Amygdala (tissue), 56 donors: Measurements from ENCODE around the gene CCNYL1.
"Not testable (repeated sequence)": the region's sequence is repeated elsewhere in the genome, so short reads cannot be mapped to it uniquely, and the experiment has no call there.

Source experiments
- DNase-seq, 56 donors: peaks; one replicate each; lab custom pipeline; 2025; lab: John Stamatoyannopoulos, UW

The CCNYL1 gene

GRCh38 chr2:207695293-207695692, 16.1 kb upstream of the CCNYL1 start:
- DNase-seq, result no peak

- DNase-seq, result not testable (repeated sequence)
Measured at GRCh38 chr2:207696911-207697310, 14.5 kb upstream of the CCNYL1 start.

- no peak for DNase-seq
Measured at GRCh38 chr2:207697411-207697810, 14.0 kb upstream of the CCNYL1 start.

- no peak for DNase-seq
Measured at GRCh38 chr2:207698301-207698700, 13.1 kb upstream of the CCNYL1 start.

- DNase-seq, result no peak
Measured at GRCh38 chr2:207704078-207704477, 7.4 kb upstream of the CCNYL1 start.

GRCh38 chr2:207704671-207705070, 6.8 kb upstream of the CCNYL1 start:
- no peak for DNase-seq

- DNase-seq, result no peak
Measured at GRCh38 chr2:207706936-207707860, 4.2 kb upstream of the CCNYL1 start.

- DNase-seq, result peak in 18 of 56 donors; percentile 8 to 72 (median 48)
Measured at GRCh38 chr2:207711750-207712530, 500 bp downstream of the CCNYL1 start.

GRCh38 chr2:207716056-207716455, 4.6 kb downstream of the CCNYL1 start:
- no peak for DNase-seq

GRCh38 chr2:207718521-207718920, 7.1 kb downstream of the CCNYL1 start:
- DNase-seq, result no peak

GRCh38 chr2:207719008-207719407, 7.6 kb downstream of the CCNYL1 start:
- DNase-seq, result no peak

GRCh38 chr2:207719655-207720054, 8.2 kb downstream of the CCNYL1 start:
- not testable (repeated sequence) for DNase-seq

GRCh38 chr2:207720517-207721187, 9.2 kb downstream of the CCNYL1 start:
- DNase-seq, result no peak

- DNase-seq, result no peak
Measured at GRCh38 chr2:207722773-207723424, 11.5 kb downstream of the CCNYL1 start.

GRCh38 chr2:207723425-207723787, 12.0 kb downstream of the CCNYL1 start:
- not testable (repeated sequence) for DNase-seq

- no peak for DNase-seq
Measured at GRCh38 chr2:207724113-207724512, 12.7 kb downstream of the CCNYL1 start.

- no peak for DNase-seq
Measured at GRCh38 chr2:207725873-207726578, 14.6 kb downstream of the CCNYL1 start.

- no peak for DNase-seq
Measured at GRCh38 chr2:207727261-207727660, 15.8 kb downstream of the CCNYL1 start.

GRCh38 chr2:207729465-207729998, 18.1 kb downstream of the CCNYL1 start:
- DNase-seq, result no peak

GRCh38 chr2:207731138-207731537, 19.7 kb downstream of the CCNYL1 start:
- no peak for DNase-seq
